Mammary epithelial cell (primary cell): Measurements from ENCODE around the gene SPESP1.

Source experiments
- EZH2 ChIP-seq: IDR thresholded peaks from 2 replicates; pipeline ENCODE4 v1.6.1; 2012; ENCODE audit warnings: low read length, inconsistent platforms, borderline replicate concordance
- TF ChIP-seq, protein P1 (sequence below), 2 donors: IDR thresholded peaks in 1 of 2; conservative IDR thresholded peaks in 1 of 2; 2 replicates each; pipeline ENCODE4 v1.5.1; 2011 to 2012; ENCODE audit warnings: inconsistent platforms in 2 of 2, low read length in 2 of 2, mild to moderate bottlenecking in 2 of 2, control low read depth in 1 of 2, low read depth in 1 of 2; ENCODE audit not compliant: insufficient read depth in 1 of 2; ENCODE audit errors: extremely low read depth in 1 of 2

DNA sequence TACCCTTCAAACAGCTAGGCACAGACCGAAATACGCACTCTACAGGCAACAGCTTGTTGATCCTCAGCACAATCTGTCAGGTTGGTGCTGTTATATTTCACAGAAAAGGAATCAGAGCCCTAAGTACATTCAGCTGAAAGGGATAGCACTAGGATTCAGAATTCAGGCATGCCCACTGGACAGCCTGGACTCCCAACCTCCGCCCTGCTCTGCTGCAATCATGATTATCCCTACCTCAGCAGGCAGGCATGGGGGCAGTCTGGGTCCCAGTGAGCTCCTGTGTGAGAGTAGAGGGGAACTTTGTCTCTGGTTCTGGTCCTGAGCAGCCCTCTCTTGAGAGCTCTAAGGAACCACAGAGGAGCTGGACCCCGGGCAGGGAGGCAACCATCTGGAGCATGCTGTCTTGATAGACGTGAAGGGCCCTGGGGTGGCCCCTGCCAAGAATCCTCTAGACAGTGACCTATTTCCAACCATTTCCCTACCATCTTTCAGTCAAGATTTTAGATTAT is 60.7 kb downstream of the SPESP1 start:
- TF ChIP-seq, protein P1, sequence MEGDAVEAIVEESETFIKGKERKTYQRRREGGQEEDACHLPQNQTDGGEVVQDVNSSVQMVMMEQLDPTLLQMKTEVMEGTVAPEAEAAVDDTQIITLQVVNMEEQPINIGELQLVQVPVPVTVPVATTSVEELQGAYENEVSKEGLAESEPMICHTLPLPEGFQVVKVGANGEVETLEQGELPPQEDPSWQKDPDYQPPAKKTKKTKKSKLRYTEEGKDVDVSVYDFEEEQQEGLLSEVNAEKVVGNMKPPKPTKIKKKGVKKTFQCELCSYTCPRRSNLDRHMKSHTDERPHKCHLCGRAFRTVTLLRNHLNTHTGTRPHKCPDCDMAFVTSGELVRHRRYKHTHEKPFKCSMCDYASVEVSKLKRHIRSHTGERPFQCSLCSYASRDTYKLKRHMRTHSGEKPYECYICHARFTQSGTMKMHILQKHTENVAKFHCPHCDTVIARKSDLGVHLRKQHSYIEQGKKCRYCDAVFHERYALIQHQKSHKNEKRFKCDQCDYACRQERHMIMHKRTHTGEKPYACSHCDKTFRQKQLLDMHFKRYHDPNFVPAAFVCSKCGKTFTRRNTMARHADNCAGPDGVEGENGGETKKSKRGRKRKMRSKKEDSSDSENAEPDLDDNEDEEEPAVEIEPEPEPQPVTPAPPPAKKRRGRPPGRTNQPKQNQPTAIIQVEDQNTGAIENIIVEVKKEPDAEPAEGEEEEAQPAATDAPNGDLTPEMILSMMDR (conservative IDR thresholded peaks at IDR 0.05 in 1 of 2, IDR thresholded peaks at IDR 0.05 in 1 of 2; ENCODE audit: extremely low read depth in 1 of 2, insufficient read depth in 1 of 2, low read depth in 1 of 2, low read length in 2 of 2): no peak
- no peak for TF ChIP-seq EZH2
